ENCODE results near the gene CARMIL1. TPM values are rescaled to one million over a fixed set of nuclear protein-coding genes. Genes with fewer than 3 reads are reported as not detected.

CARMIL1 gene
- total RNA-seq, 2 donors from 2014 or later, result 11.9 to 13.7 TPM

DNA sequence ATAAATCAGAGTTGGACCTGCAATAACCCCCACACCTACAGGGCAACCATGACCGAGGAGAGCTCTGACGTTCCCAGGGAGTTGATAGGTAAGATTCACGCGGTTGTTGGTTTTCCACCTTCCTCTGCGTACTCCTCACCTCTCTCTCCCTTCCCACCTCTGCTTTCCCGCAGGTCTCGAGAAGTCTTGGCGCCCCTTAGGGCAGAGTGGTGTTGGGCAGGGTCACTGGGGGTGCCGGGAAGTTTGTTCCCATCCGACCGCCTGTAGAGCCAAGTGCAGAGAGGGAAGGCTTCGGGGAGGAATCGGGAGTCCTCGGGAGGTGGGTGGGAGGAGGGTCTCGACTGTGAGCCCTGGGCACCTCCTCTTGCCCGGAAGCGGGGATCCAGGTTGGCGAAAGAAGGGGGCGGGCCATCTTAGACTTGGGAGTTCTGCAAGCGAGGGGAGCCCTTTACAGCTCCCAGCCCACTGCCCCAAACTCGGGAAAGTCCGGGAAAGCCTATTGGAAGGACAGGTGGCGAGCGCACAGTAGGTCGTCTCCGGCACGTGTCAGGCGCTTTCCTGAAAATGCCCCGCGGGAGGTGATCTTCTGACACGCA is 672 bp downstream of the CARMIL1 start:
- Histone ChIP-seq H3K27ac (peak overlapping the region; percentile 45 to 90 (median 86)), H3K27me3 (no peaks in the 10 kb centered on the region), H3K4me1 (peaks cover 26% of the 10 kb centered on the region), H3K9me3 (no peaks in the 10 kb centered on the region), H3K36me3 (replicated peaks in 1 of 2; ENCODE audit: insufficient read depth in 1 of 2, low read depth in 2 of 2) (no peaks in the 10 kb centered on the region), H3K4me3 (peak overlapping the region; percentile 68 to 82)
- ATAC-seq (peak; percentile 16), DNase-seq (peak; percentile 19 to 25 (median 23))
- TF ChIP-seq CTCF (IDR thresholded peaks at IDR 0.05) (peak in 1 of 7 experiments; percentile 17), POLR2A (IDR thresholded peaks at IDR 0.05) (no peak)
- WGBS, 2 donors, result 0 to 1% methylated on average over 21 to 31 of the region's 31 CpGs
- intact Hi-C loops (cut with DNase I), result no loop called here

GRCh38 chr6:25280344-25281074 is 1.3 kb downstream of the CARMIL1 start:
- 2 to 5% methylated on average over 13 of the region's 13 CpGs for WGBS, 2 donors
- peak overlapping the region; percentile 68 to 82 for H3K4me3 ChIP-seq
- intact Hi-C loops (cut with DNase I), result no loop called here
- H3K9me3 ChIP-seq, result no peaks in the 10 kb centered on the region
- no peaks in the 10 kb centered on the region for H3K36me3 ChIP-seq (replicated peaks in 1 of 2; ENCODE audit: insufficient read depth in 1 of 2, low read depth in 2 of 2)
- DNase-seq (peak; percentile 26 to 48 (median 33)), ATAC-seq (peak; percentile 4)
- peak overlapping the region; percentile 45 to 90 (median 86) for H3K27ac ChIP-seq
- H3K4me1 ChIP-seq, result peaks cover 26% of the 10 kb centered on the region
- no peaks in the 10 kb centered on the region for H3K27me3 ChIP-seq
- TF ChIP-seq POLR2A (IDR thresholded peaks at IDR 0.05) (no peak), CTCF (IDR thresholded peaks at IDR 0.05) (no peak)

DNA sequence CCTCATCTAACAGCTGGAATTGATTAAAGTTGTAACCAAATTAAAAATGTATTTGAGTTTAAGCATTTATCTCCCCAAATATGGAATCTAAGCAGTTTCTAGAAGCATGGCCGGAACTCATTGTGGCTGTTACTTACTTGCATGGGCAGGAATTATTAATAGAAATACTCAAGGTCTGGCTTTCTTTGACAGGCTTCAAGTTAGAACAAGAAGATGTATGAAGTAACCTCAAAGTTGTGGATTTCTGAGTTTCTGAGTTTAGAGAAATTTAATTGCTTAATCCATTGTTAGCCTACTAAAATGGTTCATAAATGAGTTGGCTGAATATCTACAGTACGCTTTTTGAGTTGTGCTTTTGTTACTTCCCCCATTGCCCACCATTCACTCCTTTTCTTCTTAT is 7.7 kb downstream of the CARMIL1 start:
- ATAC-seq (no peak), DNase-seq (no peak)
- 92 to 96% methylated on average over 2 of the region's 2 CpGs for WGBS, 2 donors
- Histone ChIP-seq H3K27me3 (no peaks in the 10 kb centered on the region), H3K9me3 (no peaks in the 10 kb centered on the region), H3K27ac (no peak overlapping the region), H3K4me3 (no peak overlapping the region), H3K4me1 (peaks cover 3% of the 10 kb centered on the region), H3K36me3 (replicated peaks in 1 of 2; ENCODE audit: insufficient read depth in 1 of 2, low read depth in 2 of 2) (no peaks in the 10 kb centered on the region)
- TF ChIP-seq CTCF (IDR thresholded peaks at IDR 0.05), result no peak
- TF ChIP-seq POLR2A (IDR thresholded peaks at IDR 0.05), result no peak
- intact Hi-C loops (cut with DNase I), result no loop called here

DNA sequence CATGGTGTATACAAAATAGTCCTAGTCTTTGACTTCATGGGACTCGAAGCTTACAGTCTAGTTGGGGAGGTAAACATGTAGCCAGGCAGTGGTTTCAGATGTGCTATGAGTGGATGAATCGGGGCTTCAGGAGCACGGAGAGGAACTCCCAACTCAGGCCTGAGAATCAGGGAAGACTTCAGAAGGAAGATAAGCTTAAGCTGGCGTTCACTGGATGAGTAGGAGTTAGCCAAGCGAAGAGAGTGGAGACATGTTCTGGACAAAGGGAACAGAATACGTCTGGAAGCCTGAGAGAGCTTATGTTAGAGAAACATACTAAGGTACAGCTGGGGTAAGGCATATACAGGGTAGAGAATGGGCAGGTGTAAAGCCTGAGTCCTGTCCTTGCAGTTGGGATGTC is 8.8 kb downstream of the CARMIL1 start:
- intact Hi-C loops (cut with DNase I), result no loop called here

More for the DNA sequence above, 8.8 kb downstream of the CARMIL1 start:
- Histone ChIP-seq H3K4me1 (peaks cover 3% of the 10 kb centered on the region), H3K27me3 (no peaks in the 10 kb centered on the region), H3K4me3 (no peak overlapping the region), H3K27ac (no peak overlapping the region), H3K9me3 (no peaks in the 10 kb centered on the region), H3K36me3 (replicated peaks in 1 of 2; ENCODE audit: insufficient read depth in 1 of 2, low read depth in 2 of 2) (no peaks in the 10 kb centered on the region)
- DNase-seq, result no peak
- WGBS, 2 donors, result 88 to 89% methylated on average over 6 of the region's 6 CpGs
- TF ChIP-seq POLR2A (IDR thresholded peaks at IDR 0.05) (no peak), CTCF (IDR thresholded peaks at IDR 0.05) (no peak)
- ATAC-seq, result no peak
